ENCODE data around the gene BANF1. TPM values are rescaled to one million over a fixed set of nuclear protein-coding genes. Genes with fewer than 3 reads are reported as not detected.

The BANF1 gene, protein sequence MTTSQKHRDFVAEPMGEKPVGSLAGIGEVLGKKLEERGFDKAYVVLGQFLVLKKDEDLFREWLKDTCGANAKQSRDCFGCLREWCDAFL
- total RNA-seq (2022) (248 and 266 TPM in 2 replicates), Bru-seq, nascent RNA (percentile 88 among the genes with signal in this experiment), BruChase-seq, experiment 1, labeled RNA remaining after a 6-hour chase (percentile 99 among the genes with signal in this experiment), BruChase-seq, experiment 2, labeled RNA remaining after a 2-hour chase (percentile 98 among the genes with signal in this experiment)
- long read RNA-seq, transcript BANF1-201 (3 exons, 1,155 nt), result major isoform, 244 of 672 reads
- long read RNA-seq, transcript BANF1-208 (3 exons, 1,135 nt), result minor isoform, 39 of 672 reads
- long read RNA-seq, transcript BANF1-202 (3 exons, 946 nt), result minor isoform, 52 of 672 reads
- long read RNA-seq, partial matches to known transcripts, result 313 of 672 reads
- long read RNA-seq, other reads (novel, unspliced or antisense), result 21 of 672 reads

DNA sequence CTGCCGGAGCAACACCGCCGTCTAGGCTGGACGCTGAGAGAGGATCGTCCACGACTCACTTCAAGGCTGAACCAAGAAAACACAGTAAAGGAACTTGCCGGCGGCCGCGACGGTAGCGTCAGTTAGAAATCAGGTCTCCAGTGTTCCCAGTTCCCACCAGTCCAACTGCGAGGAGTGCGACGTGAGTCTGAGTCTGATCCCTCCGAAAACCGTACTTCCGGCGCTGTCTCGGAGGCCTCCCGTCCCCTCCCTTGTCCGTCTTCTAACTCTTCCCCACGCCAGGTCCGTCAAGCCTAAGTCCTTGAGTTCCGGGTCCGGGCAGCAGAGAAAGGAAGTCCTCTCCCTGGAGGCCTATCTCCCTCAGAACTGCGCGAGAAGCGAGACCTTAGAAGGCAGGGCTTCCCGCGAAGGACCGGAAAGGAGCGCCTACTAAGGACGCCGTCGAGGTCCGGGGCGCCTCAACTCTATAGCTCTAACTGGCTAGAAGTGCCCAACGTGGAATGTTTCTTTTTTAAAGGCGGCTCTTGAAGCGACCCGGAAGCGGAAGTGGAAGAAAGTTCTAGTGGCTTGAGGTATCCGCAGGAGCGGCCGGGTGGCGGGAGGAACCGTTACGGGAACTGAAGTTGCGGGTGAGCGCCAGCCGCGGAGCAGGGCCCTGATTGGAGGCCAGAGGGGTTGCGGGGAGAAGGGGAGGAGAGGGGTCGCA, at the start of gene BANF1, which contains the start of gene EIF1AD:
Gene BANF1 (plus strand): TSS at position 562 of the 706 bp plus-strand sequence. CDS start 748 bp downstream, outside the sequence.
Gene EIF1AD (minus strand): TSS at position 216 of the 706 bp plus-strand sequence. CDS start 1,768 bp downstream, outside the sequence.
- H3K36me3 Mint-ChIP-seq (ENCODE audit: insufficient read depth, unreplicated experiment), result peaks cover 69% of the 10 kb centered on the region
- no peaks in the 10 kb centered on the region for H3K27me3 Mint-ChIP-seq (ENCODE audit: unreplicated experiment)
- H3K9me3 Mint-ChIP-seq (ENCODE audit: low read depth, unreplicated experiment), result no peaks in the 10 kb centered on the region
- TF ChIP-seq, protein P1, sequence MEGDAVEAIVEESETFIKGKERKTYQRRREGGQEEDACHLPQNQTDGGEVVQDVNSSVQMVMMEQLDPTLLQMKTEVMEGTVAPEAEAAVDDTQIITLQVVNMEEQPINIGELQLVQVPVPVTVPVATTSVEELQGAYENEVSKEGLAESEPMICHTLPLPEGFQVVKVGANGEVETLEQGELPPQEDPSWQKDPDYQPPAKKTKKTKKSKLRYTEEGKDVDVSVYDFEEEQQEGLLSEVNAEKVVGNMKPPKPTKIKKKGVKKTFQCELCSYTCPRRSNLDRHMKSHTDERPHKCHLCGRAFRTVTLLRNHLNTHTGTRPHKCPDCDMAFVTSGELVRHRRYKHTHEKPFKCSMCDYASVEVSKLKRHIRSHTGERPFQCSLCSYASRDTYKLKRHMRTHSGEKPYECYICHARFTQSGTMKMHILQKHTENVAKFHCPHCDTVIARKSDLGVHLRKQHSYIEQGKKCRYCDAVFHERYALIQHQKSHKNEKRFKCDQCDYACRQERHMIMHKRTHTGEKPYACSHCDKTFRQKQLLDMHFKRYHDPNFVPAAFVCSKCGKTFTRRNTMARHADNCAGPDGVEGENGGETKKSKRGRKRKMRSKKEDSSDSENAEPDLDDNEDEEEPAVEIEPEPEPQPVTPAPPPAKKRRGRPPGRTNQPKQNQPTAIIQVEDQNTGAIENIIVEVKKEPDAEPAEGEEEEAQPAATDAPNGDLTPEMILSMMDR (IDR thresholded peaks at IDR 0.05; ENCODE audit: unreplicated experiment), result no peak
- BruUV-seq (replicated peaks), result no TSS peak
- H3K27ac Mint-ChIP-seq (ENCODE audit: unreplicated experiment), result peak within 1 kb of the TSS; percentile 90
- CTCF ChIA-PET, result interaction anchor here (0.7 to 1.5 kb wide), 7 partner anchors 9 to 142 kb away, joined by 3 to 12 read pairs (median 4); partner anchors contain the start of genes CCDC85B, FIBP and MUS81
- intact Hi-C loops (cut with micrococcal nuclease; ENCODE audit: unreplicated experiment), result loop anchor here (1.0 kb wide), 1 partner anchor 9 kb away; no protein-coding TSS in a partner anchor
- H3K4me3 Mint-ChIP-seq (ENCODE audit: low read depth, unreplicated experiment), result peak within 1 kb of the TSS; percentile 92
- peak; percentile 93 for DNase-seq
- H3K4me1 Mint-ChIP-seq (ENCODE audit: low read depth, unreplicated experiment), result peaks cover 14% of the 10 kb centered on the region

DNA sequence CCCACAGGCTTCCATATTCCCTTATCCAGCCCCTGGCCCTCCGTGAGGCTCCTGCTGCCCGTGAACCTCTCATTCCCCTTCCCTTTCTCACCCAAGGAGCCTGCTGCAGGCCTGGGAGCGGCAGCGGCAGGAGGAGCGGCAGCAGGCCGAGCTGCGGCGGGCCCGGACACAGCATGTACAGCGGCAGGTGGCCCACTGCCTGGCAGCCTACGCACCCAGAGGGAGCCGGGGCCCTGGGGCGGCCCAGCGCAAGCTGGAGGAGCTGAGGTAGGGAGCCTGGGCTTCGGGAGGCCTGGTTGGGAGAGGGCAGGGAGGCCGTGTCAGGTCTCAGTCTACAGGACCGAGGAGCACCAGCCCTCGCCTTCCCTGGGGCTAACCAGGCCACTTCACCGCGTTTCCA, 48.8 kb upstream of the BANF1 start:
- no peaks in the 10 kb centered on the region for H3K4me1 Mint-ChIP-seq (ENCODE audit: low read depth, unreplicated experiment)
- CTCF ChIA-PET, result interaction anchor here (0.6 kb wide), 1 partner anchor 10 kb away, joined by 3 read pairs; no protein-coding TSS in a partner anchor
- H3K27me3 Mint-ChIP-seq (ENCODE audit: unreplicated experiment), result peaks cover 8% of the 10 kb centered on the region
- intact Hi-C loops (cut with micrococcal nuclease; ENCODE audit: unreplicated experiment), result no loop called here
- no peak overlapping the region for H3K27ac Mint-ChIP-seq (ENCODE audit: unreplicated experiment)
- TF ChIP-seq, protein P1 (IDR thresholded peaks at IDR 0.05; ENCODE audit: unreplicated experiment), result no peak
- no peaks in the 10 kb centered on the region for H3K36me3 Mint-ChIP-seq (ENCODE audit: insufficient read depth, unreplicated experiment)
- no TSS peak for BruUV-seq (replicated peaks)
- H3K9me3 Mint-ChIP-seq (ENCODE audit: low read depth, unreplicated experiment), result no peaks in the 10 kb centered on the region
- no peak overlapping the region for H3K4me3 Mint-ChIP-seq (ENCODE audit: low read depth, unreplicated experiment)
- no peak for DNase-seq

DNA sequence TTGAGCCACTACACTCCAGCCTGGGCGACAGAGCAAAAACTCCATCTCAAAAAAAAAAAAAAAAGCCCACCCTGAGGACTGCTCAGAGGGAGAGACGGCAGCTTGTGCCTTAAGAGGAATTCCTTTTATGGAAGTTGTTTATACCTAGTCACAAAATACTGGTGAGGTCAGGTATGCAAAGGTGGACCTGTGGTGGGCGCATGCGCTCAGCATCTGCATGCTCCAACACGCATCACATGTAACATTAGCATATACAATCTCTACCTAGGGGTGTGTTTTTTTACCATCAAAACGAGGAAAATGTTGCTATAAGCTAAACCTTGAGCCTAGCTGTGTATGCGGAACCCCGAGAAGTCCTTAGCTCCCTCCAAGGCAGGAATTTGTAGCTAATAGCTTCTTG, 47.5 kb upstream of the BANF1 start:
- DNase-seq, result no peak
- Mint-ChIP-seq H3K27ac (ENCODE audit: unreplicated experiment) (no peak overlapping the region), H3K27me3 (ENCODE audit: unreplicated experiment) (no peaks in the 10 kb centered on the region), H3K9me3 (ENCODE audit: low read depth, unreplicated experiment) (no peaks in the 10 kb centered on the region), H3K4me1 (ENCODE audit: low read depth, unreplicated experiment) (no peaks in the 10 kb centered on the region), H3K4me3 (ENCODE audit: low read depth, unreplicated experiment) (no peak overlapping the region), H3K36me3 (ENCODE audit: insufficient read depth, unreplicated experiment) (no peaks in the 10 kb centered on the region)
- BruUV-seq (replicated peaks), result no TSS peak
- CTCF ChIA-PET, result no interaction called here
- TF ChIP-seq, protein P1 (IDR thresholded peaks at IDR 0.05; ENCODE audit: unreplicated experiment), result no peak
- intact Hi-C loops (cut with micrococcal nuclease; ENCODE audit: unreplicated experiment), result no loop called here

DNA sequence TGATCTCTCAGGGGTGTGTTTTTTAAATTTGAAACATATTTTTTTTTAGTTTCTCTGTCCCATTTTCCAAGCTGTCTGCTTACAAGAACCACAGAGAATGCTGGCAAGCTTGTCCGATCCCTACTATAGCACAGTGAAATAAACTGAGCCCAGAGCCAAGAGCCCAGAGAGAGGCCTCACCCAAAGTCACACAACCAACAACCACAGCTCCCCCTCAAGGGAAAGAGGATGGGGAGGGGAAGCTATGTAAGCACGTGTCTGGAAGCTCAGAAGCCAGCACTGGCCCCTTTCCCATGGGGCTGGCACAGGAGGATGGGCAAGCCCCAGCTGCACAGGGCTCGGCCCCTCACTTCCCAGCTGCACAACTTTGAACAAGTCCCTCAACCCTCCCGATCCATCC, 44.0 kb upstream of the BANF1 start:
- Mint-ChIP-seq H3K4me3 (ENCODE audit: low read depth, unreplicated experiment) (no peak overlapping the region), H3K4me1 (ENCODE audit: low read depth, unreplicated experiment) (peaks cover 14% of the 10 kb centered on the region), H3K9me3 (ENCODE audit: low read depth, unreplicated experiment) (no peaks in the 10 kb centered on the region), H3K27ac (ENCODE audit: unreplicated experiment) (no peak overlapping the region), H3K27me3 (ENCODE audit: unreplicated experiment) (no peaks in the 10 kb centered on the region), H3K36me3 (ENCODE audit: insufficient read depth, unreplicated experiment) (peaks cover 30% of the 10 kb centered on the region)
- TF ChIP-seq, protein P1 (IDR thresholded peaks at IDR 0.05; ENCODE audit: unreplicated experiment), result no peak
- intact Hi-C loops (cut with micrococcal nuclease; ENCODE audit: unreplicated experiment), result no loop called here
- DNase-seq, result no peak
- no TSS peak for BruUV-seq (replicated peaks)
- CTCF ChIA-PET, result interaction anchor here (0.7 kb wide), 1 partner anchor 53 kb away, joined by 3 read pairs; no protein-coding TSS in a partner anchor

Measured in Calu3 (cell line).